CD4-positive, CD25-positive, alpha-beta regulatory T cell (primary cell): Measurements from ENCODE around the gene BSCL2. TPM values are rescaled to one million over a fixed set of nuclear protein-coding genes. Genes with fewer than 3 reads are reported as not detected.
A peak's percentile ranks its signal among the peaks of the same experiment; 100 is the strongest.

Experiments
- ATAC-seq, 2 donors: fragments of 150-1000 bp; cut with Tn5 transposase; one replicate each; pipeline ENCODE4 v1.10.0; 2021; ENCODE audit warnings: low read depth in 2 of 2, moderate number of reproducible peaks in 2 of 2, moderate library complexity in 1 of 2
- DNase-seq, 3 donors: peaks; one replicate each; pipeline versions ENCODE4 v3.0.0 to v3.0.0-alpha.2; 2012 to 2022; ENCODE audit warnings: mixed read lengths in 1 of 3
- H3K27ac ChIP-seq: one replicate; pipeline ENCODE4 v1.7.0; 2013; ENCODE audit warnings: mild to moderate bottlenecking, low read length; ENCODE audit not compliant: insufficient read depth, poor library complexity, severe bottlenecking
- H3K27me3 ChIP-seq: one replicate; pipeline ENCODE4 v1.7.0; 2013; ENCODE audit warnings: low read length; ENCODE audit not compliant: control insufficient read depth, insufficient read depth
- H3K36me3 ChIP-seq: one replicate; pipeline ENCODE4 v1.7.0; 2013; ENCODE audit warnings: mild to moderate bottlenecking, low read length, moderate library complexity; ENCODE audit not compliant: control insufficient read depth, insufficient read depth
- H3K4me1 ChIP-seq: 2 replicates; pipeline ENCODE4 v1.7.0; 2013; ENCODE audit warnings: mild to moderate bottlenecking, low read length; ENCODE audit not compliant: insufficient read depth, control insufficient read depth, poor library complexity, severe bottlenecking
- H3K4me3 ChIP-seq: one replicate; pipeline ENCODE4 v1.7.0; 2013; ENCODE audit warnings: low read depth, mild to moderate bottlenecking, low read length, moderate library complexity
- H3K9me3 ChIP-seq, 2 experiments: 1 replicate in 1 of 2; 2 replicates in 1 of 2; pipeline ENCODE4 v1.7.0; 2013; ENCODE audit warnings: low read length in 2 of 2, mild to moderate bottlenecking in 1 of 2, moderate library complexity in 1 of 2; ENCODE audit not compliant: control insufficient read depth in 2 of 2
- H3K27ac Mint-ChIP-seq, 3 donors: one replicate each; pipeline ENCODE4 v1.8.0; 2020 to 2022; ENCODE audit warnings: mild to moderate bottlenecking in 3 of 3, mixed read lengths in 3 of 3, moderate library complexity in 2 of 3
- H3K27me3 Mint-ChIP-seq: one replicate; pipeline ENCODE4 v1.8.0; 2022; ENCODE audit warnings: mild to moderate bottlenecking, mixed read lengths
- H3K36me3 Mint-ChIP-seq: one replicate; pipeline ENCODE4 v1.8.0; 2020; ENCODE audit warnings: mixed read lengths
- H3K4me1 Mint-ChIP-seq, 4 donors: one replicate each; pipeline ENCODE4 v1.8.0; 2020 to 2022; ENCODE audit warnings: mixed read lengths in 4 of 4, mild to moderate bottlenecking in 1 of 4
- H3K4me3 Mint-ChIP-seq, 4 donors: one replicate each; pipeline ENCODE4 v1.8.0; 2020 to 2022; ENCODE audit warnings: mild to moderate bottlenecking in 4 of 4, mixed read lengths in 4 of 4, moderate library complexity in 3 of 4
- H3K9me3 Mint-ChIP-seq, 7 donors: one replicate each; pipeline ENCODE4 v1.8.0; 2020 to 2022; ENCODE audit warnings: mixed read lengths in 7 of 7, mild to moderate bottlenecking in 3 of 7, moderate library complexity in 2 of 7
- polyA plus RNA-seq, 4 donors: library from polyadenylated mRNA; unstranded; fragments of 300-500 nt; fragmentation: Illumina TruSeq; gene quantifications; one replicate each; pipeline ENCODE4 v1.2.3, GENCODE V29; 2021
- total RNA-seq: library from RNA; stranded (reverse); gene quantifications from one replicate; pipeline ENCODE4 v1.2.3, GENCODE V29; 2022

BSCL2 gene
- total and polyA plus RNA-seq, 5 donors from 2014 or later, result 23.9 to 49.2 (median 39.6) TPM

DNA sequence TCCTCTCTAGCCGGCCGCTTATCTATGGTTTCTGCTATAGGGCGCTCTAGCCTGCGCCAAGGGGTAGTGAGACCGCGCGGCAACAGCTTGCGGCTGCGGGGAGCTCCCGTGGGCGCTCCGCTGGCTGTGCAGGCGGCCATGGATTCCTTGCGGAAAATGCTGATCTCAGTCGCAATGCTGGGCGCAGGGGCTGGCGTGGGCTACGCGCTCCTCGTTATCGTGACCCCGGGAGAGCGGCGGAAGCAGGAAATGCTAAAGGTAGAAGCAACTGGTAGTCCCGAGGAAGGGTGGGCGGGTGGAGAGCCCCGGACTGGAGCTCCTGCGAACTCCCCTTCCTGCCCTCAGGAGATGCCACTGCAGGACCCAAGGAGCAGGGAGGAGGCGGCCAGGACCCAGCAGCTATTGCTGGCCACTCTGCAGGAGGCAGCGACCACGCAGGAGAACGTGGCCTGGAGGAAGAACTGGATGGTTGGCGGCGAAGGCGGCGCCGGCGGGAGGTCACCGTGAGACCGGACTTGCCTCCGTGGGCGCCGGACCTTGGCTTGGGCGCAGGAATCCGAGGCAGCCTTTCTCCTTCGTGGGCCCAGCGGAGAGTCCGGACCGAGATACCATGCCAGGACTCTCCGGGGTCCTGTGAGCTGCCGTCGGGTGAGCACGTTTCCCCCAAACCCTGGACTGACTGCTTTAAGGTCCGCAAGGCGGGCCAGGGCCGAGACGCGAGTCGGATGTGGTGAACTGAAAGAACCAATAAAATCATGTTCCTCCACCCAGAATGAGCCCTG, 35.4 kb downstream of the BSCL2 start, which contains the start of the genes LBHD1 and UQCC3:
LBHD1 (minus strand) TSS at position 660 of the 782 bp plus-strand sequence. CDS start 2,236 bp downstream, outside the sequence.
UQCC3 (plus strand) TSS at position 66 of the 782 bp plus-strand sequence; CDS start at position 139, 73 bp downstream.
- DNase-seq, result peak; percentile 63 to 92 (median 72)
- H3K9me3 ChIP-seq, result no peaks in the 10 kb centered on the region
- H3K36me3 ChIP-seq, result peaks cover 26% of the 10 kb centered on the region
- peaks cover 8 to 74% (median 33%) of the 10 kb centered on the region in 4 donors for H3K4me1 Mint-ChIP-seq
- H3K27me3 Mint-ChIP-seq, result no peaks in the 10 kb centered on the region
- no peaks in the 10 kb centered on the region for H3K27me3 ChIP-seq
- ATAC-seq, result peak; percentile 71 to 75
- peak within 1 kb of the TSS; percentile 97 to 100 (median 99) for H3K4me3 Mint-ChIP-seq
- peak within 1 kb of the TSS; percentile 84 for H3K27ac ChIP-seq
- peaks cover 41% of the 10 kb centered on the region for H3K4me1 ChIP-seq
- H3K27ac Mint-ChIP-seq, result peak within 1 kb of the TSS; percentile 90 to 99 (median 98)
- no peaks in the 10 kb centered on the region for H3K9me3 Mint-ChIP-seq
- H3K36me3 Mint-ChIP-seq, result peaks cover 13% of the 10 kb centered on the region
- H3K4me3 ChIP-seq, result peak within 1 kb of the TSS; percentile 91

DNA sequence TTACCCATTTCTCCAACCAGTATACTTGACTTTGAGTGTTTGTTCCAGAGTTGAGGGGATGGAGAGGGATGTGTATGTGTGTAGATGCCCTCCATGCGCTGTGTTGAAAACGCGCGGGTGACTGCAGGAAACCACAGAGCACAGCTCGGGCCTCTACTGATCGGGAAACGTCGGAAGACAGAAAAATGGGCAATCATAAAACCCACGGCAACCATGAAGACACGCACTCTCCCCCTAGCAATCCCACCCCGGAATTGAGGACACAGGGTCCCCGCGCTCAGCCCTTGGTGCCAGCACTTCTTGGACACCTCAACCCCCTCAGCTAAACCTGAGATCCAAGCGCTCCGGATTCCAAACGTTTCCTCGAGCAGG, 36.0 kb downstream of the BSCL2 start:
- Histone ChIP-seq H3K36me3 (peaks cover 22% of the 10 kb centered on the region), H3K4me1 (peaks cover 41% of the 10 kb centered on the region), H3K27me3 (no peaks in the 10 kb centered on the region), H3K9me3 (no peaks in the 10 kb centered on the region), H3K27ac (peak overlapping the region; percentile 84), H3K4me3 (peak overlapping the region; percentile 91)
- H3K27me3 Mint-ChIP-seq, result no peaks in the 10 kb centered on the region
- peaks cover 11% of the 10 kb centered on the region for H3K36me3 Mint-ChIP-seq
- peak overlapping the region; percentile 90 to 99 (median 98) for H3K27ac Mint-ChIP-seq
- H3K4me1 Mint-ChIP-seq, result peaks cover 8 to 78% (median 34%) of the 10 kb centered on the region in 4 donors
- ATAC-seq (peak; percentile 27 to 32), DNase-seq (peak in 1 of 3 donors; percentile 71)
- H3K9me3 Mint-ChIP-seq, result no peaks in the 10 kb centered on the region
- peak overlapping the region; percentile 97 to 100 (median 99) for H3K4me3 Mint-ChIP-seq

DNA sequence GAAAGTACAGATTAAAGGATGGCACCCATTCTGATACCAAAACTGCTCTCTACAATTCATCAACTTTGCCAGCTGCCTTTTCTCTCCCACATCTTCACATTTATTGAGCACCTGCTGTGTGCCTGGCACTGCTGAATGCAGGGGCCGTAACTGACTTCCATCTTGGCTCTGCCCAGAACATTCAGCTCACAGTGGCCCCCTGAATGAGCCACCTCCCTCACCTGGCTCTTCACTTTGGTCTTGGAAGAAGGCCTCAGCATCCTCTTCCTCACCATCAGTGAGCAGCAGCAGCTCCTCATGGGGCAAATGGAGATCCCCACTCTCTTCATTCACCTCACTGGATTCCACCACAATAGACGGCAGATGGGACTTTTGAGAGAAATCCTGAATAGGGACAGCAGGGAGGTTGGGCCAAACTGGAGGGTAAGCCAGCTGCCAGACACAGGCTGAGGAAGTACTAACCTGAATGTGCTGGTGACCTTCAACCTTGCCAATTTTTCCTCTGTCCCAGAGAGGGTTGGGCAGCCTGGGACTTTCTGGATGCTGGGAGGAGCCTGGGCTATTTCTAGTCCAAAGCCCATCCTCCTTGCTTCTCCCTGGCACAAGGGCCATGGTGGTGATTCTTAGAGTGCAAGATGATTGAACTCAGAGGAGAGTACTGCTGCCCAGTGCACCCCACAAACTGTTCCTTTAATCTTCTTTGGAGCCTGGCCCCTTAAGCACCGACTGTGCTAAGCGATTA, 37.6 kb downstream of the BSCL2 start:
- ATAC-seq (no peak), DNase-seq (no peak)
- Mint-ChIP-seq H3K9me3 (no peaks in the 10 kb centered on the region), H3K27ac (peak overlapping the region in 2 of 3 donors; percentile 90), H3K27me3 (peaks cover 4% of the 10 kb centered on the region), H3K4me1 (peaks cover 8 to 80% (median 36%) of the 10 kb centered on the region in 4 donors), H3K4me3 (peak overlapping the region; percentile 74 to 100 (median 98)), H3K36me3 (peaks cover 7% of the 10 kb centered on the region)
- Histone ChIP-seq H3K27me3 (no peaks in the 10 kb centered on the region), H3K9me3 (no peaks in the 10 kb centered on the region), H3K4me3 (no peak overlapping the region), H3K36me3 (peaks cover 16% of the 10 kb centered on the region), H3K27ac (peak overlapping the region; percentile 24), H3K4me1 (peaks cover 50% of the 10 kb centered on the region)

DNA sequence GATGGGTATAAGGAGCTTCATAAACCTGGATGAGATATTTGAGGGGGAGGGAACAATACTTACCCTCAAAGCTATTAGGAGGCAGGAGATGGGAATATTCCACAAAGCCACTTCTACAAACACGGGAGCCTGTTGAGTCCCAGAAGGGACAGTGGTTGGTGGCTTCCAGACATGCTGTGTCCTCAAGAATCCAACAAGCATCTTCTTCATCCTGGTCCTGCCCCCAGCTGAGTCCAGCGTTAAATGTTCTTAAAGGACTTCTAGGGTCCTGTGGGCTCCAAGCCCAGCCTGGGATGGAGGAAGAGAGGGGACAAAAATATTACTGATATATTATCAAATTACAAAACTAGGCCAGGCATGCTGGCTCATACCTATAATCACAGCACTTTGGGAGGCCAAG, 39.8 kb downstream of the BSCL2 start:
- ATAC-seq, result no peak

DNA sequence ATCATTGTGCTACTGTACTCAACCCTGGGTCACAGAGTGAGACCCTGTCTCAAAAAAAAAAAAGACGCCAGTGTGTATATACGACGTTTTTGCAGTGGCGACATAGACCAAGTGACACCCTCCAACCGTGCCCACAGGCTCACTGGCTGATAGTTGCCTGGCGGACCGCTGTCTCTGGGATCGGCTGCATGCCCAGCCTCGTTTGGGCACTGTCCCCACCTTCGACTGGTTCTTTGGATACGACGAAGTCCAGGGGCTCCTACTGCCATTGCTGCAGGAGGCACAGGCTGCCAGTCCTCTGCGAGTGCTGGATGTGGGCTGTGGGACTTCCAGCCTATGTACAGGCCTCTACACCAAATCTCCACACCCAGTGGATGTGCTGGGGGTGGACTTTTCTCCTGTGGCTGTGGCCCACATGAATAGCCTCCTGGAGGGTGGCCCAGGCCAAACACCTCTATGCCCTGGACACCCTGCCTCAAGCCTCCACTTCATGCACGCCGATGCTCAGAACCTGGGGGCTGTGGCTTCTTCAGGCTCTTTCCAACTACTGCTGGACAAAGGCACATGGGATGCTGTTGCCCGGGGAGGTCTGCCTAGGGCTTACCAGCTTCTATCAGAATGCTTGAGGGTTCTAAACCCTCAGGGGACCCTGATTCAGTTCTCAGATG, 40.8 kb downstream of the BSCL2 start:
- Mint-ChIP-seq H3K36me3 (peaks cover 7% of the 10 kb centered on the region), H3K27me3 (peaks cover 4% of the 10 kb centered on the region), H3K27ac (peak overlapping the region; percentile 93 to 97 (median 94)), H3K4me1 (peaks cover 5 to 73% (median 36%) of the 10 kb centered on the region in 4 donors), H3K9me3 (no peaks in the 10 kb centered on the region), H3K4me3 (peak overlapping the region; percentile 96 to 100 (median 97))
- peaks cover 46% of the 10 kb centered on the region for H3K4me1 ChIP-seq
- ATAC-seq (no peak), DNase-seq (no peak)
- H3K36me3 ChIP-seq, result peaks cover 17% of the 10 kb centered on the region
- H3K27ac ChIP-seq, result peak overlapping the region; percentile 89
- no peaks in the 10 kb centered on the region for H3K27me3 ChIP-seq
- H3K4me3 ChIP-seq, result peak overlapping the region; percentile 93
- H3K9me3 ChIP-seq, result no peaks in the 10 kb centered on the region

More for the DNA sequence above, 39.8 kb downstream of the BSCL2 start:
- Histone ChIP-seq H3K36me3 (peaks cover 17% of the 10 kb centered on the region), H3K27ac (no peak overlapping the region), H3K4me3 (peak overlapping the region; percentile 93), H3K27me3 (no peaks in the 10 kb centered on the region), H3K9me3 (no peaks in the 10 kb centered on the region), H3K4me1 (peaks cover 53% of the 10 kb centered on the region)
- peaks cover 8 to 76% (median 41%) of the 10 kb centered on the region in 4 donors for H3K4me1 Mint-ChIP-seq
- no peak for DNase-seq
- peak overlapping the region in 1 of 3 donors; percentile 5 for H3K27ac Mint-ChIP-seq
- H3K27me3 Mint-ChIP-seq, result peaks cover 4% of the 10 kb centered on the region
- peaks cover 10% of the 10 kb centered on the region for H3K36me3 Mint-ChIP-seq
- H3K4me3 Mint-ChIP-seq, result peak overlapping the region; percentile 96 to 100 (median 97)
- H3K9me3 Mint-ChIP-seq, result no peaks in the 10 kb centered on the region

DNA sequence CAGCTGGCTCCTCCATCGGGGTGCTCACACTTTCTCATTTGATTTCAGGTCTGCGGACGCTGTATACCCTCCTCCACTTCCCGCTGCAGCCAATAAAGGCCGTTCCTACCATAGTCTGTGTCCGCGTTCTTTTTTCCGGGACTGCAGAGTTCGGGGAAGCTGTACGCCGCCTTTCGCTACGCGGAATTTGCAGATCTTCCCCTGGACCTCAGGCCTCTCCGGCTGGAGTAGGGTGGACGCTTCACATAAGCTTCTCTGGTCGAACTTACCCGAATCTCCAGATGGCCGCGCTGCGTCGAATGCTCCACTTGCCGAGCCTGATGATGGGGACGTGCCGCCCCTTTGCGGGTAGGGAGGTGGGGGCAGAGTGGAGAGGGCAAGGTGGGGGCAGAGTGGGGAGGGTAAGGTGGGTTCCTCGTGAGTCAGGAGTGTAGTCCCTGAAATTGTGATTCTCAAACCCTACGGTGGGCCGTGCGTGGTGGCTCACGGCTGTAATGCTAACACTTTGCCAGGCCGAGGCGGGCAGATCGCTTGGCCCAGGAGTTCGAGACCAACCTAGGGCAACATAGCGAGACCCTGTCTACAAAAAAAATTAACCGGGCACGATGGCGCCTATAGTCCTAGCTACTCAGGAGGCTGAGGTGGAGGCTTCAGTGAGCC, 41.5 kb downstream of the BSCL2 start:
- Histone ChIP-seq H3K4me1 (peaks cover 42% of the 10 kb centered on the region), H3K4me3 (peak overlapping the region; percentile 93), H3K36me3 (peaks cover 17% of the 10 kb centered on the region), H3K27ac (peak overlapping the region; percentile 89), H3K9me3 (no peaks in the 10 kb centered on the region), H3K27me3 (no peaks in the 10 kb centered on the region)
- H3K4me3 Mint-ChIP-seq, result peak overlapping the region; percentile 96 to 100 (median 97)
- H3K4me1 Mint-ChIP-seq, result peaks cover 5 to 66% (median 33%) of the 10 kb centered on the region in 4 donors
- H3K27me3 Mint-ChIP-seq, result peaks cover 4% of the 10 kb centered on the region
- peak; percentile 25 to 28 for ATAC-seq
- H3K36me3 Mint-ChIP-seq, result peaks cover 7% of the 10 kb centered on the region
- peak; percentile 49 to 60 (median 58) for DNase-seq
- H3K9me3 Mint-ChIP-seq, result no peaks in the 10 kb centered on the region
- H3K27ac Mint-ChIP-seq, result peak overlapping the region; percentile 53 to 97 (median 93)
